GM23338 (cell line): ENCODE results near the gene LRRC26. TPM values are rescaled to one million over a fixed set of nuclear protein-coding genes. Genes with fewer than 3 reads are reported as not detected.

ENCODE experiments used
- ATAC-seq: fragments of 200-7000 bp; cut with Tn5 transposase; 3 replicates; pipeline ENCODE4 v1.9.1; 2020
- DNase-seq: peaks from one replicate; pipeline ENCODE4 v3.0.0-alpha.2; 2015; ENCODE audit warnings: low spot score
- H2AFZ ChIP-seq: fragments of 200-600 bp; sonication (generic); 2 replicates; pipeline ENCODE4 v1.8.0; 2016; ENCODE audit warnings: antibody characterized with exemption, mild to moderate bottlenecking, moderate library complexity
- H3F3A ChIP-seq: fragments of 200-600 bp; sonication (generic); replicated peaks from 2 replicates; pipeline ENCODE4 v1.8.0; 2017; ENCODE audit warnings: antibody characterized with exemption, mixed run types, low read depth
- H3K27ac ChIP-seq: fragments of 200-600 bp; sonication (generic); 2 replicates; pipeline ENCODE4 v1.6.1; 2016; ENCODE audit warnings: low read depth
- H3K27me3 ChIP-seq: fragments of 200-600 bp; sonication (generic); 2 replicates; pipeline ENCODE4 v1.8.0; 2016; ENCODE audit warnings: mild to moderate bottlenecking, mixed run types, moderate library complexity; ENCODE audit not compliant: insufficient read depth
- H3K36me3 ChIP-seq: fragments of 200-600 bp; sonication (generic); 2 replicates; pipeline ENCODE4 v1.8.0; 2016; ENCODE audit warnings: mild to moderate bottlenecking; ENCODE audit not compliant: insufficient read depth
- H3K4me1 ChIP-seq: fragments of 200-600 bp; sonication (generic); 2 replicates; pipeline ENCODE4 v1.8.0; 2016; ENCODE audit warnings: mild to moderate bottlenecking, moderate library complexity; ENCODE audit not compliant: insufficient read depth
- H3K4me2 ChIP-seq: fragments of 200-600 bp; sonication (generic); 2 replicates; pipeline ENCODE4 v1.7.1; 2017; ENCODE audit warnings: mixed run types
- H3K4me3 ChIP-seq: fragments of 200-600 bp; sonication (generic); 2 replicates; pipeline ENCODE4 v1.6.1; 2016; ENCODE audit warnings: mixed run types
- H3K79me2 ChIP-seq: fragments of 200-600 bp; sonication (generic); replicated peaks from 2 replicates; pipeline ENCODE4 v1.8.0; 2017; ENCODE audit warnings: mild to moderate bottlenecking; ENCODE audit not compliant: insufficient read depth
- H3K9me2 ChIP-seq: fragments of 200-600 bp; sonication (generic); 2 replicates; pipeline ENCODE4 v1.8.0; 2017; ENCODE audit not compliant: insufficient read depth
- H4K20me1 ChIP-seq: fragments of 200-600 bp; sonication (generic); replicated peaks from 2 replicates; pipeline ENCODE4 v1.8.0; 2017; ENCODE audit warnings: mild to moderate bottlenecking; ENCODE audit not compliant: insufficient read depth
- H3K27ac Mint-ChIP-seq: 2 replicates; pipeline ENCODE4 v1.8.0; 2020; ENCODE audit warnings: inconsistent platforms, mild to moderate bottlenecking, moderate library complexity, mixed read lengths
- H3K27me3 Mint-ChIP-seq: 3 replicates; pipeline ENCODE4 v1.8.0; 2022; ENCODE audit warnings: low read depth, mild to moderate bottlenecking, moderate library complexity, mixed read lengths, inconsistent platforms; ENCODE audit not compliant: insufficient read depth, poor library complexity
- H3K36me3 Mint-ChIP-seq: 3 replicates; pipeline ENCODE4 v1.8.0; 2021; ENCODE audit warnings: low read depth, mild to moderate bottlenecking, inconsistent platforms, moderate library complexity, mixed read lengths
- H3K4me1 Mint-ChIP-seq: 3 replicates; pipeline ENCODE4 v1.8.0; 2020; ENCODE audit warnings: mild to moderate bottlenecking, inconsistent platforms, mixed read lengths
- H3K4me3 Mint-ChIP-seq: 3 replicates; pipeline ENCODE4 v1.8.0; 2021; ENCODE audit warnings: moderate library complexity, mild to moderate bottlenecking, inconsistent platforms, mixed read lengths
- H3K9me3 Mint-ChIP-seq: 3 replicates; pipeline ENCODE4 v1.8.0; 2020; ENCODE audit warnings: moderate library complexity, mild to moderate bottlenecking, inconsistent platforms, mixed read lengths
- POLR2AphosphoS5 ChIP-seq: IDR thresholded peaks from 2 replicates; pipeline ENCODE4 v1.6.1; 2016; ENCODE audit warnings: antibody characterized with exemption, low read depth
- polyA plus RNA-seq: library from polyadenylated mRNA; unstranded; fragments of >200 nt; fragmentation: Nextera tagmentation; extraction: Ambion mirVana; gene quantifications from 2 replicates; pipeline ENCODE4 v1.2.1, GENCODE V29; 2016
- total RNA-seq: library from RNA; depleted of rRNA; stranded (reverse); fragments of >200 nt; shearing (Covaris generic); gene quantifications from 2 replicates; pipeline ENCODE4 v1.2.3, GENCODE V29; 2014
- TF ChIP-seq, protein P1 (sequence below): IDR thresholded peaks from 2 replicates; pipeline ENCODE4 v1.6.1; 2016; ENCODE audit warnings: antibody characterized with exemption
- TF ChIP-seq, protein P2 (sequence below): fragments of 250-450 bp; sonication (Bioruptor Pico); IDR thresholded peaks from 2 replicates; pipeline ENCODE4 v1.5.0; 2020; ENCODE audit warnings: mild to moderate bottlenecking, moderate library complexity

Gene LRRC26
- total and polyA plus RNA-seq, 2 experiments from 2014 or later, result 0.21 to 4.3 TPM

- H3K36me3 ChIP-seq, result no peaks in the 10 kb centered on the region
- peak within 1 kb of the TSS; percentile 82 for H3K4me3 ChIP-seq
- H2AFZ ChIP-seq, result peak within 1 kb of the TSS; percentile 52; the same call in 1 of the 2 replicates
- no peaks in the 10 kb centered on the region for H3K9me2 ChIP-seq
- peak within 1 kb of the TSS; percentile 72; the same call in 1 of the 2 replicates for H3K27ac ChIP-seq
- peak; percentile 90 for ATAC-seq
- H3K4me3 Mint-ChIP-seq, result peak within 1 kb of the TSS; percentile 82
- peaks cover 15% of the 10 kb centered on the region; the same call in 1 of the 2 replicates for H3F3A ChIP-seq
- H3K4me2 ChIP-seq, result peak within 1 kb of the TSS; percentile 89
- DNase-seq, result peak; percentile 100
- H3K9me3 Mint-ChIP-seq, result no peaks in the 10 kb centered on the region
- H4K20me1 ChIP-seq, result peaks cover 9% of the 10 kb centered on the region
- H3K27ac Mint-ChIP-seq, result peak within 1 kb of the TSS; percentile 86
- peaks cover 21% of the 10 kb centered on the region for H3K4me1 ChIP-seq
- TF ChIP-seq, protein P1, sequence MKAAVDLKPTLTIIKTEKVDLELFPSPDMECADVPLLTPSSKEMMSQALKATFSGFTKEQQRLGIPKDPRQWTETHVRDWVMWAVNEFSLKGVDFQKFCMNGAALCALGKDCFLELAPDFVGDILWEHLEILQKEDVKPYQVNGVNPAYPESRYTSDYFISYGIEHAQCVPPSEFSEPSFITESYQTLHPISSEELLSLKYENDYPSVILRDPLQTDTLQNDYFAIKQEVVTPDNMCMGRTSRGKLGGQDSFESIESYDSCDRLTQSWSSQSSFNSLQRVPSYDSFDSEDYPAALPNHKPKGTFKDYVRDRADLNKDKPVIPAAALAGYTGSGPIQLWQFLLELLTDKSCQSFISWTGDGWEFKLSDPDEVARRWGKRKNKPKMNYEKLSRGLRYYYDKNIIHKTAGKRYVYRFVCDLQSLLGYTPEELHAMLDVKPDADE, result 0 out of 2 replicates have a peak, but pooled peaks have one; percentile 51
- TF ChIP-seq POLR2AphosphoS5, result peak; percentile 99
- TF ChIP-seq, protein P2, sequence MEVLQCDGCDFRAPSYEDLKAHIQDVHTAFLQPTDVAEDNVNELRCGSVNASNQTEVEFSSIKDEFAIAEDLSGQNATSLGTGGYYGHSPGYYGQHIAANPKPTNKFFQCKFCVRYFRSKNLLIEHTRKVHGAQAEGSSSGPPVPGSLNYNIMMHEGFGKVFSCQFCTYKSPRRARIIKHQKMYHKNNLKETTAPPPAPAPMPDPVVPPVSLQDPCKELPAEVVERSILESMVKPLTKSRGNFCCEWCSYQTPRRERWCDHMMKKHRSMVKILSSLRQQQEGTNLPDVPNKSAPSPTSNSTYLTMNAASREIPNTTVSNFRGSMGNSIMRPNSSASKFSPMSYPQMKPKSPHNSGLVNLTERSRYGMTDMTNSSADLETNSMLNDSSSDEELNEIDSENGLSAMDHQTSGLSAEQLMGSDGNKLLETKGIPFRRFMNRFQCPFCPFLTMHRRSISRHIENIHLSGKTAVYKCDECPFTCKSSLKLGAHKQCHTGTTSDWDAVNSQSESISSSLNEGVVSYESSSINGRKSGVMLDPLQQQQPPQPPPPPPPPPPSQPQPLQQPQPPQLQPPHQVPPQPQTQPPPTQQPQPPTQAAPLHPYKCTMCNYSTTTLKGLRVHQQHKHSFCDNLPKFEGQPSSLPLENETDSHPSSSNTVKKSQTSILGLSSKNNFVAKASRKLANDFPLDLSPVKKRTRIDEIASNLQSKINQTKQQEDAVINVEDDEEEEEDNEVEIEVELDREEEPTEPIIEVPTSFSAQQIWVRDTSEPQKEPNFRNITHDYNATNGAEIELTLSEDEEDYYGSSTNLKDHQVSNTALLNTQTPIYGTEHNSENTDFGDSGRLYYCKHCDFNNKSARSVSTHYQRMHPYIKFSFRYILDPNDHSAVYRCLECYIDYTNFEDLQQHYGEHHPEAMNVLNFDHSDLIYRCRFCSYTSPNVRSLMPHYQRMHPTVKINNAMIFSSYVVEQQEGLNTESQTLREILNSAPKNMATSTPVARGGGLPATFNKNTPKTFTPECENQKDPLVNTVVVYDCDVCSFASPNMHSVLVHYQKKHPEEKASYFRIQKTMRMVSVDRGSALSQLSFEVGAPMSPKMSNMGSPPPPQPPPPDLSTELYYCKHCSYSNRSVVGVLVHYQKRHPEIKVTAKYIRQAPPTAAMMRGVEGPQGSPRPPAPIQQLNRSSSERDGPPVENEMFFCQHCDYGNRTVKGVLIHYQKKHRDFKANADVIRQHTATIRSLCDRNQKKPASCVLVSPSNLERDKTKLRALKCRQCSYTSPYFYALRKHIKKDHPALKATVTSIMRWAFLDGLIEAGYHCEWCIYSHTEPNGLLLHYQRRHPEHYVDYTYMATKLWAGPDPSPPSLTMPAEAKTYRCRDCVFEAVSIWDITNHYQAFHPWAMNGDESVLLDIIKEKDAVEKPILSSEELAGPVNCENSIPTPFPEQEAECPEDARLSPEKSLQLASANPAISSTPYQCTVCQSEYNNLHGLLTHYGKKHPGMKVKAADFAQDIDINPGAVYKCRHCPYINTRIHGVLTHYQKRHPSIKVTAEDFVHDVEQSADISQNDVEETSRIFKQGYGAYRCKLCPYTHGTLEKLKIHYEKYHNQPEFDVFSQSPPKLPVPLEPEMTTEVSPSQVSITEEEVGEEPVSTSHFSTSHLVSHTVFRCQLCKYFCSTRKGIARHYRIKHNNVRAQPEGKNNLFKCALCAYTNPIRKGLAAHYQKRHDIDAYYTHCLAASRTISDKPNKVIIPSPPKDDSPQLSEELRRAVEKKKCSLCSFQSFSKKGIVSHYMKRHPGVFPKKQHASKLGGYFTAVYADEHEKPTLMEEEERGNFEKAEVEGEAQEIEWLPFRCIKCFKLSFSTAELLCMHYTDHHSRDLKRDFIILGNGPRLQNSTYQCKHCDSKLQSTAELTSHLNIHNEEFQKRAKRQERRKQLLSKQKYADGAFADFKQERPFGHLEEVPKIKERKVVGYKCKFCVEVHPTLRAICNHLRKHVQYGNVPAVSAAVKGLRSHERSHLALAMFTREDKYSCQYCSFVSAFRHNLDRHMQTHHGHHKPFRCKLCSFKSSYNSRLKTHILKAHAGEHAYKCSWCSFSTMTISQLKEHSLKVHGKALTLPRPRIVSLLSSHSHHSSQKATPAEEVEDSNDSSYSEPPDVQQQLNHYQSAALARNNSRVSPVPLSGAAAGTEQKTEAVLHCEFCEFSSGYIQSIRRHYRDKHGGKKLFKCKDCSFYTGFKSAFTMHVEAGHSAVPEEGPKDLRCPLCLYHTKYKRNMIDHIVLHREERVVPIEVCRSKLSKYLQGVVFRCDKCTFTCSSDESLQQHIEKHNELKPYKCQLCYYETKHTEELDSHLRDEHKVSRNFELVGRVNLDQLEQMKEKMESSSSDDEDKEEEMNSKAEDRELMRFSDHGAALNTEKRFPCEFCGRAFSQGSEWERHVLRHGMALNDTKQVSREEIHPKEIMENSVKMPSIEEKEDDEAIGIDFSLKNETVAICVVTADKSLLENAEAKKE (CRISPR knock-in tag), result no peak
- peaks cover 12% of the 10 kb centered on the region for H3K27me3 Mint-ChIP-seq
- no peaks in the 10 kb centered on the region for H3K27me3 ChIP-seq
- peaks cover 68% of the 10 kb centered on the region for H3K79me2 ChIP-seq
- H3K4me1 Mint-ChIP-seq, result peaks cover 26% of the 10 kb centered on the region
- no peaks in the 10 kb centered on the region; the same call in 2 of the 3 replicates for H3K36me3 Mint-ChIP-seq
Observed at GRCh38 chr9:137200311-137201204, 30.7 kb upstream of the LRRC26 start, which contains the start of gene TPRN. Gene TPRN (minus strand): TSS chr9:137200741. CDS start chr9:137200711, 30 bp downstream.
